HepG2 (cell line): ENCODE data around the gene SERPINB6. TPM values are rescaled to one million over a fixed set of nuclear protein-coding genes. Genes with fewer than 3 reads are reported as not detected.

Experiments used
- ARID2 ChIP-seq: sonication (generic); formaldehyde crosslinking; IDR thresholded peaks from 2 replicates; pipeline ENCODE4 v1.8.1; 2022; ENCODE audit warnings: mild to moderate bottlenecking, missing genetic modification reagents, borderline replicate concordance
- FLYWCH1 ChIP-seq: sonication (generic); formaldehyde crosslinking; IDR thresholded peaks from 2 replicates; pipeline ENCODE4 v1.8.1; 2023; ENCODE audit warnings: mild to moderate bottlenecking, missing genetic modification reagents
- MAFK ChIP-seq, 2 experiments: IDR thresholded peaks in 1 of 2; conservative IDR thresholded peaks in 1 of 2; 2 replicates each; pipeline ENCODE4 v1.6.1; 2011; ENCODE audit warnings: improper control_type of control experiment in 2 of 2, low read length in 2 of 2
- NCOR1 ChIP-seq: fragments of 200-600 bp; sonication (generic); IDR thresholded peaks from 2 replicates; pipeline ENCODE4 v1.7.0; 2017; ENCODE audit warnings: antibody characterized with exemption, low read length, borderline replicate concordance
- PCBP2 ChIP-seq: fragments of 200-400 bp; formaldehyde crosslinking; optimal IDR thresholded peaks from 2 replicates; pipeline ENCODE3; 2018; ENCODE audit warnings: low read length, low read depth; ENCODE audit not compliant: poor library complexity, severe bottlenecking
- PHF8 ChIP-seq: sonication (generic); formaldehyde crosslinking; IDR thresholded peaks from 2 replicates; pipeline ENCODE4 v1.5.0; 2020; ENCODE audit warnings: missing genetic modification reagents
- SRF ChIP-seq: IDR thresholded peaks from 2 replicates; pipeline ENCODE4 v1.6.1; 2011; ENCODE audit warnings: mild to moderate bottlenecking, low read depth, low read length, moderate library complexity
- U2AF1 ChIP-seq: fragments of 200-400 bp; formaldehyde crosslinking; optimal IDR thresholded peaks from 2 replicates; pipeline ENCODE3; 2017; ENCODE audit warnings: mild to moderate bottlenecking, low read depth, low read length
- ZNF207 ChIP-seq: fragments of 450-650 bp; IDR thresholded peaks from 2 replicates; pipeline ENCODE4 v1.6.1; 2016; ENCODE audit warnings: antibody characterized with exemption, borderline replicate concordance
- ZNF24 ChIP-seq: fragments of 450-650 bp; IDR thresholded peaks from 2 replicates; pipeline ENCODE4 v1.6.1; 2017; ENCODE audit warnings: antibody characterized with exemption, mild to moderate bottlenecking
- ZNF282 ChIP-seq: fragments of 450-650 bp; IDR thresholded peaks from 2 replicates; pipeline ENCODE4 v1.6.1; 2018; ENCODE audit not compliant: partially characterized antibody
- ZNF33B ChIP-seq: sonication (generic); formaldehyde crosslinking; IDR thresholded peaks from 2 replicates; pipeline ENCODE4 v1.5.1; 2020; ENCODE audit warnings: mild to moderate bottlenecking, missing genetic modification reagents
- ZNF430 ChIP-seq: sonication (generic); formaldehyde crosslinking; IDR thresholded peaks from 2 replicates; pipeline ENCODE4 v1.9.0; 2021; ENCODE audit warnings: mild to moderate bottlenecking, missing genetic modification reagents
- ZNF570 ChIP-seq: sonication (generic); formaldehyde crosslinking; IDR thresholded peaks from 2 replicates; pipeline ENCODE4 v1.4.0; 2020; ENCODE audit warnings: mild to moderate bottlenecking, missing genetic modification reagents, borderline replicate concordance
- ZNF614 ChIP-seq: IDR thresholded peaks from 2 replicates; pipeline ENCODE4 v1.6.1; 2018; ENCODE audit warnings: missing biosample characterization, missing genetic modification reagents, inconsistent platforms, borderline replicate concordance
- ZNF724P ChIP-seq: sonication (generic); formaldehyde crosslinking; IDR thresholded peaks from 2 replicates; pipeline ENCODE4 v1.8.0; 2022; ENCODE audit warnings: missing genetic modification reagents, borderline replicate concordance
- ZZZ3 ChIP-seq: sonication (generic); formaldehyde crosslinking; IDR thresholded peaks from 2 replicates; pipeline ENCODE4 v1.4.0; 2020; ENCODE audit warnings: missing genetic modification reagents, mild to moderate bottlenecking, borderline replicate concordance
- polyA plus RNA-seq, 8 experiments: library from polyadenylated mRNA; depleted of rRNA in 3 of 8; stranded (reverse) in 7 of 8; unstranded in 1 of 8; fragments of >200 nt; fragmentation: Illumina TruSeq in 4 of 8; extraction: Trizol in 4 of 8; gene quantifications; 2 replicates each; pipeline versions ENCODE4 v1.2.1 to v1.2.3, GENCODE V29; 2011 to 2016; ENCODE audit warnings: low read depth in 4 of 8, missing spikeins in 1 of 8, mixed read lengths in 1 of 8; ENCODE audit not compliant: insufficient read depth in 1 of 8
- total RNA-seq, 5 experiments: library from RNA; depleted of rRNA; stranded (reverse); fragments of >200 nt; fragmentation: Illumina TruSeq; extraction: Trizol; gene quantifications; 2 replicates each; pipeline ENCODE4 v1.2.3, GENCODE V29; 2016; ENCODE audit warnings: low read depth in 1 of 5
- TF ChIP-seq, protein P1 (sequence below): sonication (generic); formaldehyde crosslinking; IDR thresholded peaks from 2 replicates; pipeline ENCODE4 v1.9.0; 2022; ENCODE audit warnings: low read depth, missing genetic modification reagents
- TF ChIP-seq, protein P2 (sequence below): sonication (generic); formaldehyde crosslinking; IDR thresholded peaks from 2 replicates; pipeline ENCODE4 v1.4.0; 2020; ENCODE audit warnings: missing genetic modification reagents
- TF ChIP-seq, protein P3 (sequence below): sonication (generic); formaldehyde crosslinking; conservative IDR thresholded peaks from 2 replicates; pipeline ENCODE4 v1.4.0; 2020; ENCODE audit warnings: missing genetic modification reagents
- TF ChIP-seq, protein P4 (sequence below): sonication (generic); formaldehyde crosslinking; IDR thresholded peaks from 2 replicates; pipeline ENCODE4 v1.5.0; 2020; ENCODE audit warnings: missing genetic modification reagents
- TF ChIP-seq, protein P5 (sequence below): sonication (generic); formaldehyde crosslinking; IDR thresholded peaks from 2 replicates; pipeline ENCODE4 v1.8.0; 2022; ENCODE audit warnings: low read depth, missing genetic modification reagents

The SERPINB6 gene
- total and polyA plus RNA-seq, 2 of the 13 experiments (the other 11 are each of a cell fraction or from before 2014, with no cell fraction given) = 38.2 to 61.3 TPM

DNA sequence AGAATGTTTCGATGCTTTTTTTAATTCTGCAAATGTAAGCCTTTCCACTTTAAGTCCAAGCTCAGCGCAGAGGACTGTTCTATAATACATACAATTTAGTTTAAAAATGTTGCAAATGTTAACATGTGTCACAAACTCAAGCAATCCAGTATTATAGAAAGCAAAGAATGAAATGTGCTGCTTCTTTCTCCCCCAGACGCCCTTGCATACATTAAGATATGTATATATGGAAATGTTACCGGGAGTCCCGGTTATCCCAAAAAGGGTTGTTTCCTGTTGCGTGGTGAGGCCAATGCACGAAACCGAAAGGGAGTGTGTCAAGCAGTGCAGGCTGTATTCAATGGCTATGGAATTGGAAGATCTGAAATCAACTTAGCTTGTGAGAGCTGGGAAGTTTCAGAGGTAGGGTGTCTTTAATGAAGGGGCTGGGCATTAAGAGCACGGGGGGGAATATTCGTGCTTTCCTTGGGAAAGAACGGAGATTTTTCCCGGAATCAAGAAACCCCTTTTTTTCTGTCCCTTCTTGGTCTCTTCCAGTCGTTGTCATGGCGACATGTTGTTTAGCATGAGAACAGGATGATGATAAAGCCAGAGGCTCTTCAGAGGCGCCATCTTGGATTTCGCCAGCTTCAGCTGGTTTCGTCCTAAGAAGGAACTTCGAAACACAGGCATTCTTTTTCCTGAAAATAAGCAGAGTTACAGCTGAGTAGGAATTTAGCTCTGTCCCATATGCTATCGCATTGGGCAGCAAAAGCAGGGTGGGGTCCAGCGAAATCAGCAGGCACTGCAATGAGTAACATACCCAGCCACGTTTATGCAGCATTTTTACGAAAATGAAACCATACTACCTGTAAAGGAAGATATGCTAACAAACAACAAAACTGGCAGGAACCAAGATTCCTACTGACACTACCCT lies 18.2 kb upstream of the SERPINB6 start (continued):
- TF ChIP-seq, protein P1, sequence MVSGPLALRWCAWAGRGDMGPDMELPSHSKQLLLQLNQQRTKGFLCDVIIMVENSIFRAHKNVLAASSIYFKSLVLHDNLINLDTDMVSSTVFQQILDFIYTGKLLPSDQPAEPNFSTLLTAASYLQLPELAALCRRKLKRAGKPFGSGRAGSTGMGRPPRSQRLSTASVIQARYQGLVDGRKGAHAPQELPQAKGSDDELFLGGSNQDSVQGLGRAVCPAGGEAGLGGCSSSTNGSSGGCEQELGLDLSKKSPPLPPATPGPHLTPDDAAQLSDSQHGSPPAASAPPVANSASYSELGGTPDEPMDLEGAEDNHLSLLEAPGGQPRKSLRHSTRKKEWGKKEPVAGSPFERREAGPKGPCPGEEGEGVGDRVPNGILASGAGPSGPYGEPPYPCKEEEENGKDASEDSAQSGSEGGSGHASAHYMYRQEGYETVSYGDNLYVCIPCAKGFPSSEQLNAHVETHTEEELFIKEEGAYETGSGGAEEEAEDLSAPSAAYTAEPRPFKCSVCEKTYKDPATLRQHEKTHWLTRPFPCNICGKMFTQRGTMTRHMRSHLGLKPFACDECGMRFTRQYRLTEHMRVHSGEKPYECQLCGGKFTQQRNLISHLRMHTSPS (CRISPR knock-in tag) = no peak
- TF ChIP-seq, protein P2, sequence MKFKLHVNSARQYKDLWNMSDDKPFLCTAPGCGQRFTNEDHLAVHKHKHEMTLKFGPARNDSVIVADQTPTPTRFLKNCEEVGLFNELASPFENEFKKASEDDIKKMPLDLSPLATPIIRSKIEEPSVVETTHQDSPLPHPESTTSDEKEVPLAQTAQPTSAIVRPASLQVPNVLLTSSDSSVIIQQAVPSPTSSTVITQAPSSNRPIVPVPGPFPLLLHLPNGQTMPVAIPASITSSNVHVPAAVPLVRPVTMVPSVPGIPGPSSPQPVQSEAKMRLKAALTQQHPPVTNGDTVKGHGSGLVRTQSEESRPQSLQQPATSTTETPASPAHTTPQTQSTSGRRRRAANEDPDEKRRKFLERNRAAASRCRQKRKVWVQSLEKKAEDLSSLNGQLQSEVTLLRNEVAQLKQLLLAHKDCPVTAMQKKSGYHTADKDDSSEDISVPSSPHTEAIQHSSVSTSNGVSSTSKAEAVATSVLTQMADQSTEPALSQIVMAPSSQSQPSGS = peak; percentile 48; the same call in 1 of the 2 replicates
- TF ChIP-seq ZNF570 = no peak
- TF ChIP-seq PHF8 (CRISPR knock-in tag) = peak; percentile 54
- peak; percentile 14 for TF ChIP-seq U2AF1
- TF ChIP-seq, protein P3, sequence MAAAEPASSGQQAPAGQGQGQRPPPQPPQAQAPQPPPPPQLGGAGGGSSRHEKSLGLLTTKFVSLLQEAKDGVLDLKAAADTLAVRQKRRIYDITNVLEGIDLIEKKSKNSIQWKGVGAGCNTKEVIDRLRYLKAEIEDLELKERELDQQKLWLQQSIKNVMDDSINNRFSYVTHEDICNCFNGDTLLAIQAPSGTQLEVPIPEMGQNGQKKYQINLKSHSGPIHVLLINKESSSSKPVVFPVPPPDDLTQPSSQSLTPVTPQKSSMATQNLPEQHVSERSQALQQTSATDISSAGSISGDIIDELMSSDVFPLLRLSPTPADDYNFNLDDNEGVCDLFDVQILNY (CRISPR knock-in tag) = no peak
- peak; percentile 51 for TF ChIP-seq ZNF614 (CRISPR knock-in tag)
- no peak for TF ChIP-seq ZNF282
- no peak for TF ChIP-seq ZNF33B (CRISPR knock-in tag)
- TF ChIP-seq NCOR1 = peak; percentile 40; the same call in 1 of the 2 replicates
- TF ChIP-seq ARID2 (CRISPR knock-in tag) = 0 out of 2 replicates have a peak, but pooled peaks have one; percentile 80
- TF ChIP-seq ZNF207 = no peak
- TF ChIP-seq, protein P4, sequence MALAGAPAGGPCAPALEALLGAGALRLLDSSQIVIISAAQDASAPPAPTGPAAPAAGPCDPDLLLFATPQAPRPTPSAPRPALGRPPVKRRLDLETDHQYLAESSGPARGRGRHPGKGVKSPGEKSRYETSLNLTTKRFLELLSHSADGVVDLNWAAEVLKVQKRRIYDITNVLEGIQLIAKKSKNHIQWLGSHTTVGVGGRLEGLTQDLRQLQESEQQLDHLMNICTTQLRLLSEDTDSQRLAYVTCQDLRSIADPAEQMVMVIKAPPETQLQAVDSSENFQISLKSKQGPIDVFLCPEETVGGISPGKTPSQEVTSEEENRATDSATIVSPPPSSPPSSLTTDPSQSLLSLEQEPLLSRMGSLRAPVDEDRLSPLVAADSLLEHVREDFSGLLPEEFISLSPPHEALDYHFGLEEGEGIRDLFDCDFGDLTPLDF (CRISPR knock-in tag) = no peak; the same call in 1 of the 2 replicates
- TF ChIP-seq ZNF430 (CRISPR knock-in tag) = peak; percentile 68; the same call in 1 of the 2 replicates
- TF ChIP-seq SRF = peak; percentile 100
- TF ChIP-seq ZNF24 = no peak
- TF ChIP-seq, protein P5, sequence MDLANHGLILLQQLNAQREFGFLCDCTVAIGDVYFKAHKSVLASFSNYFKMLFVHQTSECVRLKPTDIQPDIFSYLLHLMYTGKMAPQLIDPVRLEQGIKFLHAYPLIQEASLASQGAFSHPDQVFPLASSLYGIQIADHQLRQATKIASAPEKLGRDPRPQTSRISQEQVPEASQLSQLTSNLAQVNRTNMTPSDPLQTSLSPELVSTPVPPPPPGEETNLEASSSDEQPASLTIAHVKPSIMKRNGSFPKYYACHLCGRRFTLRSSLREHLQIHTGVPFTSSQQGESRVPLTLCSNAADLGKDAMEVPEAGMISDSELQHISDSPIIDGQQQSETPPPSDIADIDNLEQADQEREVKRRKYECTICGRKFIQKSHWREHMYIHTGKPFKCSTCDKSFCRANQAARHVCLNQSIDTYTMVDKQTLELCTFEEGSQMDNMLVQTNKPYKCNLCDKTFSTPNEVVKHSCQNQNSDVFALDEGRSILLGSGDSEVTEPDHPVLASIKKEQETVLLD (CRISPR knock-in tag) = no peak; the same call in 1 of the 2 replicates
- TF ChIP-seq ZNF724P (CRISPR knock-in tag) = 0 out of 2 replicates have a peak, but pooled peaks have one; percentile 43
- TF ChIP-seq PCBP2 = no peak
- TF ChIP-seq ZZZ3 (CRISPR knock-in tag) = no peak
- no peak for TF ChIP-seq FLYWCH1 (CRISPR knock-in tag)
- peak in 1 of 2 experiments; percentile 5; a peak in 1 of 4 replicates for TF ChIP-seq MAFK (conservative IDR thresholded peaks at IDR 0.05 in 1 of 2, IDR thresholded peaks at IDR 0.05 in 1 of 2; ENCODE audit: low read length in 2 of 2)
